Neutrophil (primary cell): ENCODE results near the gene LNP1.

Source experiments
- H3K27ac ChIP-seq: fragments of 200-600 bp; sonication (generic); 2 replicates; pipeline ENCODE4 v1.5.1; 2016; ENCODE audit warnings: mild to moderate bottlenecking, moderate library complexity
- H3K27me3 ChIP-seq: fragments of 200-600 bp; sonication (generic); 2 replicates; pipeline ENCODE4 v1.6.0; 2016; ENCODE audit warnings: mild to moderate bottlenecking
- H3K36me3 ChIP-seq: fragments of 200-600 bp; sonication (generic); 2 replicates; pipeline ENCODE4 v1.5.1; 2017
- H3K4me1 ChIP-seq, 2 experiments: fragments of 200-600 bp in 1 of 2; sonication (generic) in 1 of 2; 1 replicate in 1 of 2; 2 replicates in 1 of 2; pipeline versions ENCODE4 v1.5.1 to v1.6.1; 2013 to 2016; ENCODE audit warnings: low read depth in 1 of 2, low read length in 1 of 2, mild to moderate bottlenecking in 1 of 2, moderate library complexity in 1 of 2; ENCODE audit not compliant: control insufficient read depth in 1 of 2, insufficient read depth in 1 of 2
- H3K4me3 ChIP-seq, 2 experiments: fragments of 200-600 bp in 1 of 2; sonication (generic) in 1 of 2; 1 replicate in 1 of 2; 2 replicates in 1 of 2; pipeline ENCODE4 v1.5.1; 2013 to 2016; ENCODE audit warnings: low read depth in 1 of 2, low read length in 1 of 2, mild to moderate bottlenecking in 1 of 2, moderate library complexity in 1 of 2
- H3K9me3 ChIP-seq: fragments of 200-600 bp; sonication (generic); 2 replicates; pipeline ENCODE4 v1.5.1; 2016
- CTCF ChIP-seq: fragments of 200-600 bp; sonication (generic); IDR thresholded peaks from 2 replicates; pipeline ENCODE4 v1.5.1; 2016; ENCODE audit warnings: antibody characterized with exemption

The LNP1 gene

DNA sequence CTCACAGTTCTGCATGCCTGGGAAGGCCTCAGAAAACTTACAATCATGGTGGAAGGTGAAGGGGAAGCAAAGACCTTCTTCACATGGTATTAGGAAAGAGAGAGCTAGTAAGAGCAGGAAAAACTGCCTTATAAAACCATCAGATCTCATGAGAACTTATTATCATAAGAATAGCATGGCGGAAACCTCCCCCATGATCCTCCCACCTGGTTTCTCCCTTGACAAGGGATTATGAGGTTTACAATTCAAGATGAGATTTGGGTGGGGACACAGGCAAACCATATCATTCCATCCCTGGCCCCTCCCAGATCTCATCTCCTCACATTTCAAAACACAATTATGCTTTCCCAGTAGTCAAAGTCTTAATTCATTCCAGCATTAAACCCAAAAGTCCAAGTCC, 56.5 kb downstream of the LNP1 start:
- H3K27me3 ChIP-seq, result no peaks in the 10 kb centered on the region
- no peak overlapping the region for H3K4me3 ChIP-seq
- no peaks in the 10 kb centered on the region for H3K4me1 ChIP-seq
- no peaks in the 10 kb centered on the region for H3K36me3 ChIP-seq
- no peaks in the 10 kb centered on the region for H3K9me3 ChIP-seq
- TF ChIP-seq CTCF, result no peak
- no peak overlapping the region for H3K27ac ChIP-seq

DNA sequence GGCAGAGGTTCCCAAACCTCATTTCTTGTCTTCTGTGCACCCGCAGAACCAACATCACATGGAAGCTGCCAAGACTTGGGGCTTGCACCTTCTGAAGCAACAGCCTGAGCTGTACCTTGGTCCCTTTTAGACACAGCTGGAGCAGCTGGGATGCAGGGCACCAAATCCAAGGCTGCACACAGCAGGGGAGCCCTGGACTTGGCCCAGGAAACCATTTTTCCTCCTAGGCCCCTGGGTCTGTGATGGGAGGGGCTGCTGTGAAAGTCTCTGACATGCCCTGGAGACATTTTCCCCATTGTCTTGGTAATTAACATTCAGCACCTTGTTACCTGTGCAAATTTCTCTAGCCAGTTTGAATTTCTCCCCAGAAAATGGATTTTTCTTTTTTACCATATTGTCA, 57.5 kb downstream of the LNP1 start:
- Histone ChIP-seq H3K4me3 (no peak overlapping the region), H3K9me3 (no peaks in the 10 kb centered on the region), H3K27me3 (no peaks in the 10 kb centered on the region), H3K27ac (no peak overlapping the region), H3K36me3 (no peaks in the 10 kb centered on the region), H3K4me1 (no peaks in the 10 kb centered on the region)
- TF ChIP-seq CTCF, result no peak

DNA sequence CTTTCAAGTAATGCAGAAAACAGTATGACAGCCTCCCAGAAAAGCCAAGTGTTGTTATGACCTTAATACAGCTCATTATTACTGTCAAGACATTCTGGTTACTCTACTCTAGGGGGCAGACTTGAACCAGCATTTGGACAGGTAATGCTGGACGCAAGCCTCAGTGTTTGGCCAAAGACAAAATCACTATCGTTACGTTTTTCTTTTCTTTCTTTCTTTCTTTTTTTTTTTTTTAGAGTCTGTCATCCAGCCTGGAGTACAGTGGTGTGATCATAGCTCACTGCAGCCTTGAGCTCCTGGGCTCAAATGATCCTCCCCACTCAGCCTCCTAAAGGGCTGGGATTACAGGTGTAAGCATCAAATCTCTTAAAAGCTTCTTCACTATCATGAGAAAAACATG, 61.7 kb downstream of the LNP1 start:
- peak; percentile 52 for TF ChIP-seq CTCF
- Histone ChIP-seq H3K4me1 (peaks cover 18 to 20% of the 10 kb centered on the region in 2 experiments), H3K4me3 (no peak overlapping the region), H3K9me3 (no peaks in the 10 kb centered on the region), H3K27me3 (no peaks in the 10 kb centered on the region), H3K36me3 (no peaks in the 10 kb centered on the region), H3K27ac (no peak overlapping the region)

GRCh38 chr3:100463646-100464155, 62.4 kb downstream of the LNP1 start:
- H3K27ac ChIP-seq, result no peak overlapping the region
- H3K9me3 ChIP-seq, result no peaks in the 10 kb centered on the region
- H3K4me3 ChIP-seq, result no peak overlapping the region
- peaks cover 18 to 20% of the 10 kb centered on the region in 2 experiments for H3K4me1 ChIP-seq
- TF ChIP-seq CTCF, result no peak
- no peaks in the 10 kb centered on the region for H3K36me3 ChIP-seq
- H3K27me3 ChIP-seq, result no peaks in the 10 kb centered on the region

DNA sequence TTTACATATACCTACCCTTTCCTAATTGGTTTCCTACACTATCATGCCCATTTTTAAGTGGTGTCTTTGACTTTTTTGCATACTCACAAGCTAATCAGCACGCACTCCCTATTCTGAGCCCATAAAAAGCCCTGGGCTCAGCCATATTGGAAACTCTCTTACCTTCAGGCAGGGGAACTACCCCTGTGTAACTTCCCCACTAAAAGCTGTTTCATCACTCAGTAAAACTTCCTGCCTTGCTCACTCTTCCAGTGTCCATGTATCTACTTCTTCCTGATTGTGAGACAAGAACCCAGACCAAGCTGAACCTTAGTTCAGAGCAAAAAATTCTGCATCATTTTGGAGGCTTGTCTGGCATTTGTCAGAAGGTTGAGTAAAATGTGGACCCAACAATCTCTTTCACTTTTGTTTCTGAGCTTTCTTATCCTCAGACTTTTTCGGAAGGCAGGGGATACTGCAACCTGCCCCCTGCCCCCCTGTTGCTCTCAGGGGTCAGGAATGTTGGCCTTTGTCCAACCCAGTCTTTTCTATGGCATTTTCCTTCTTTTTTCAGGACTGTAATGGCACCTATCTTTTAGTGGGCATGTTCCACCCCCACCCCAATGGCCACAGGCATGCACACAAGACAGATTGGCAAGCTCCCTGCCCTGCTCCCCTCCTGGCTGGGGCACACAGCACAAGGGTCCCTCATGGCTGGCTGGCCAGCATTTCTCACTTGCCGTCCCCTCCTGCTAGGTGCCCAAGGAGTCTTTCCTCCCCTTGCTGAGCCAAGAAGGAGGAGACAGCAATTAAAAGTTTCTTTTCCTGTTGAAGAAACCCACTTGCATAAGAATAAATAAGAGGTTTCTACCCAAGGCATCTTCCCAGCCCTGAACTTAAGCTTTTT, 64.8 kb downstream of the LNP1 start:
- no peak for TF ChIP-seq CTCF

More for the DNA sequence above, 64.8 kb downstream of the LNP1 start:
- no peaks in the 10 kb centered on the region for H3K9me3 ChIP-seq
- peaks cover 18 to 20% of the 10 kb centered on the region in 2 experiments for H3K4me1 ChIP-seq
- no peaks in the 10 kb centered on the region for H3K27me3 ChIP-seq
- no peaks in the 10 kb centered on the region for H3K36me3 ChIP-seq
- no peak overlapping the region for H3K4me3 ChIP-seq
- H3K27ac ChIP-seq, result peak overlapping the region; percentile 80
